Calu3 (cell line): ENCODE measurements around the gene CCDC148. TPM values are rescaled to one million over a fixed set of nuclear protein-coding genes. Genes with fewer than 3 reads are reported as not detected.
"Not testable (repeated sequence)": the region's sequence is repeated elsewhere in the genome, so short reads cannot be mapped to it uniquely, and the experiment has no call there.

ENCODE experiments used
- BruUV-seq: library from RNA; stranded (reverse); fragments of 400-500 nt; replicated peaks from 2 replicates; lab custom pipeline; 2021; lab: Mats Ljungman, UMichigan
- CTCF ChIA-PET: fragments of 300-600 bp; sonication (Branson Sonifier 250); formaldehyde crosslinking; loops from one replicate; lab custom pipeline; 2022; ENCODE audit warnings: antibody characterized with exemption; lab: Charles Lee
- DNase-seq: peaks from one replicate; pipeline ENCODE4 v3.0.0; 2022
- H3K27ac Mint-ChIP-seq: one replicate; pipeline ENCODE4 v1.8.0; 2022; ENCODE audit warnings: mixed read lengths; ENCODE audit not compliant: unreplicated experiment
- H3K27me3 Mint-ChIP-seq: one replicate; pipeline ENCODE4 v1.8.0; 2022; ENCODE audit warnings: mixed read lengths; ENCODE audit not compliant: unreplicated experiment
- H3K36me3 Mint-ChIP-seq: one replicate; pipeline ENCODE4 v1.8.0; 2022; ENCODE audit warnings: mild to moderate bottlenecking, moderate library complexity, mixed read lengths; ENCODE audit not compliant: insufficient read depth, unreplicated experiment
- H3K4me1 Mint-ChIP-seq: one replicate; pipeline ENCODE4 v1.8.0; 2022; ENCODE audit warnings: mild to moderate bottlenecking, low read depth, mixed read lengths; ENCODE audit not compliant: unreplicated experiment
- H3K4me3 Mint-ChIP-seq: one replicate; pipeline ENCODE4 v1.8.0; 2022; ENCODE audit warnings: mild to moderate bottlenecking, low read depth, moderate library complexity, mixed read lengths; ENCODE audit not compliant: unreplicated experiment
- H3K9me3 Mint-ChIP-seq: one replicate; pipeline ENCODE4 v1.8.0; 2022; ENCODE audit warnings: low read depth, mixed read lengths; ENCODE audit not compliant: unreplicated experiment
- intact Hi-C: fragments of 100-400 bp; cut with micrococcal nuclease; formaldehyde crosslinking; loops from one replicate; pipeline ENCODE4 v1.10.0; 2022; ENCODE audit not compliant: unreplicated experiment
- total RNA-seq: library from RNA; stranded (reverse); gene quantifications from 2 replicates; pipeline ENCODE4 v1.2.3, GENCODE V29; 2022
- TF ChIP-seq, protein P1 (sequence below): fragments of 200-600 bp; IDR thresholded peaks from one replicate; pipeline ENCODE4 v1.8.0; 2022; ENCODE audit warnings: antibody characterized with exemption; ENCODE audit not compliant: unreplicated experiment

The CCDC148 gene
- total RNA-seq, 1 experiment from 2014 or later, result 5.1 TPM

DNA sequence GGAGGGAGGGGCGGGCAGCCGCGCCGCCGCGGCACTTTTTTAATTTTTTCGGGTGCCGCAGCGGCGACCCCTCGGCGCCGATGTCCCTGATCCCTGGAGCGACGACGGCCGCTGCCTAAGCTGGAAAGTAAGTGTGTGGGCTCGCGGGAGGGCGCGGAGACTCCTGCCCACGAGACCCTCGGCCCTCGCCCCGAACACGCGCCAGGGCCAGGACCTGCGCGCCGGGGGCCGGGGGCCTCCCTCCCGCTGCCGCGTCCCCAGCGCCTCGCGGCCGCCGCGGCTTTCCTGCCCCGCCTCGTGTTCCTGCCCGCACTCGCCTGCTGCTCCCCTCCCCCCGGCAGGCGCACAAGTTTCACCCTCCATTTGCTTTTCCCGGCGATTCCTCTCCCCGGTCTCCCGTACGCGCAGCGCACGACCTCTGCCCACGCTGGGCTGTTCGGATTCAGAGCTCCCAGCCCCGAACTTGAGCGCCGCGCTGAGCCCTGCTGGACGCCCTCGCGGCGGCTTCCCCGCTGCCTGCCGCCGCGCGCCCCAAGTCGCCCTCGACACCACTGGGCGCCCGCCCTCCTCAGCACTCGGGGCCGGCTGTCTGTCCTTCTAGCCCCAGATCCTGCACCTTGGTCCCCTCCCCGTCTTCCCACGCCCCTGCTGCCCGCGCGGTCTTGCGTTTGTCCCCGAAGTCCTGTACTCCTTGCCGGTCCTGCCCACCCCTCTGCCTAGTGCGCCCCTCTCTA lies 706 bp upstream of the CCDC148 start:
- H3K4me1 Mint-ChIP-seq, result peaks cover 29% of the 10 kb centered on the region
- TF ChIP-seq, protein P1, sequence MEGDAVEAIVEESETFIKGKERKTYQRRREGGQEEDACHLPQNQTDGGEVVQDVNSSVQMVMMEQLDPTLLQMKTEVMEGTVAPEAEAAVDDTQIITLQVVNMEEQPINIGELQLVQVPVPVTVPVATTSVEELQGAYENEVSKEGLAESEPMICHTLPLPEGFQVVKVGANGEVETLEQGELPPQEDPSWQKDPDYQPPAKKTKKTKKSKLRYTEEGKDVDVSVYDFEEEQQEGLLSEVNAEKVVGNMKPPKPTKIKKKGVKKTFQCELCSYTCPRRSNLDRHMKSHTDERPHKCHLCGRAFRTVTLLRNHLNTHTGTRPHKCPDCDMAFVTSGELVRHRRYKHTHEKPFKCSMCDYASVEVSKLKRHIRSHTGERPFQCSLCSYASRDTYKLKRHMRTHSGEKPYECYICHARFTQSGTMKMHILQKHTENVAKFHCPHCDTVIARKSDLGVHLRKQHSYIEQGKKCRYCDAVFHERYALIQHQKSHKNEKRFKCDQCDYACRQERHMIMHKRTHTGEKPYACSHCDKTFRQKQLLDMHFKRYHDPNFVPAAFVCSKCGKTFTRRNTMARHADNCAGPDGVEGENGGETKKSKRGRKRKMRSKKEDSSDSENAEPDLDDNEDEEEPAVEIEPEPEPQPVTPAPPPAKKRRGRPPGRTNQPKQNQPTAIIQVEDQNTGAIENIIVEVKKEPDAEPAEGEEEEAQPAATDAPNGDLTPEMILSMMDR, result no peak
- peak overlapping the region; percentile 72 for H3K27ac Mint-ChIP-seq
- BruUV-seq, result no TSS peak
- H3K27me3 Mint-ChIP-seq, result no peaks in the 10 kb centered on the region
- CTCF ChIA-PET, result interaction anchor here (0.9 to 3.2 kb wide), 6 partner anchors 41 to 433 kb away, joined by 3 to 13 read pairs (median 5); no protein-coding TSS in a partner anchor
- H3K9me3 Mint-ChIP-seq, result no peaks in the 10 kb centered on the region
- H3K4me3 Mint-ChIP-seq, result peak overlapping the region; percentile 91
- peaks cover 42% of the 10 kb centered on the region for H3K36me3 Mint-ChIP-seq
- DNase-seq, result peak; percentile 68
- intact Hi-C loops, result loop anchor here (5.0 kb wide), 3 partner anchors 275 to 425 kb away; no protein-coding TSS in a partner anchor

DNA sequence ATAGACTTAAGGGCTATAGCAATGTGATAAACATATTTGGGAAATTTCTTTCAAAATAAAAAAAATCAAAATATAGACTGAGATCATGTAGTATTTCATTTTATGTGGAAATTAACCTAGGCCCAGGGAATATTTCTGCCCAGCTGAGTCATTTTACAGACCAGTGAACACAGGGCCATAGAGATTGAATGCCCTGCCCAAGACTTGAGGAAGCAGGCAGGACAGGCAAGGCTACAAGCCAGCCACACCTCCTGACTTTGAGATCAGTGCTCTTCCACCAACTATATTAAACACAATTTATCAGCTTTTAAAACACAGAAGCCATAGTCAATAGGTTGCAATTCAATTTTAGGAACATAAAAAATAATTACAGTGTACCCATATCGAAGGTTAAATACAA lies 12.9 kb downstream of the CCDC148 start:
- Mint-ChIP-seq H3K27ac (no peak overlapping the region), H3K27me3 (no peaks in the 10 kb centered on the region), H3K4me3 (no peak overlapping the region), H3K4me1 (no peaks in the 10 kb centered on the region), H3K9me3 (no peaks in the 10 kb centered on the region), H3K36me3 (no peaks in the 10 kb centered on the region)
- DNase-seq, result no peak
- CTCF ChIA-PET, result no interaction called here
- BruUV-seq, result no TSS peak
- intact Hi-C loops, result no loop called here
- TF ChIP-seq, protein P1, result no peak

DNA sequence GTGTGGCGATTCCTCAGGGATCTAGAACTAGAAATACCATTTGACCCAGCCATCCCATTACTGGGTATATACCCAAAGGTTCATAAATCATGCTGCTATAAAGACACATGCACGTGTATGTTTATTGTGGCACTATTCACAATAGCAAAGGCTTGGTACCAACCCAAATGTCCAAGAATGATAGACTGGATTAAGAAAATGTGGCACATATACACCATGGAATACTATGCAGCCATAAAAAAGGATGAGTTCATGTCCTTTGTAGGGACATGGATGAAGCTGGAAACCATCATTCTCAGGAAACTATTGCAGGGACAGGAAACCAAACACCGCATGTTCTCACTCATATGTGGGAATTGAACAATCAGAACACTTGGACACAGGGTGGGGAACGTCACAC lies 17.5 kb downstream of the CCDC148 start:
- DNase-seq, BruUV-seq, H3K36me3 Mint-ChIP-seq, H3K4me1 Mint-ChIP-seq, H3K4me3 Mint-ChIP-seq, H3K27ac Mint-ChIP-seq, intact Hi-C loops, CTCF ChIA-PET, H3K27me3 Mint-ChIP-seq, H3K9me3 Mint-ChIP-seq: not testable (repeated sequence)

DNA sequence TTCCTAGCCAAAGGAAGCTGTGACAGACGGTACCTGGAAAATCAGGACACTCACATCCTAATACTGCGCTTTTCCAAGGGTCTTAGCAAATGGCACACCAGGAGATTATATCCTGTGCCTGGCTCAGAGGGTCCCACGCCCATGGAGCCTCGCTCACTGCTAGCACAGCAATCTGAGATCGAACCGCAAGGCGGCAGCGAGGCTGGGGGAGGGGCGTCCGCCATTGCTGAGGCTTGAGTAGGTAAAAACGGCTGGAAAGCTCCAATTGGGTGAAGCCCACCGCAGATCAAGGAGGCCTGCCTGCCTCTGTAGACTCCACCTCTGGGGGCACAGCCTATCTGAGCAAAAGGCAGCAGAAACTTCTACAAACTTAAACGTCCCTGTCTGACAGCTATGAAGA lies 22.8 kb downstream of the CCDC148 start:
- DNase-seq, H3K4me1 Mint-ChIP-seq, CTCF ChIA-PET, H3K27ac Mint-ChIP-seq, H3K4me3 Mint-ChIP-seq, H3K27me3 Mint-ChIP-seq, intact Hi-C loops, H3K36me3 Mint-ChIP-seq, H3K9me3 Mint-ChIP-seq, BruUV-seq: not testable (repeated sequence)

DNA sequence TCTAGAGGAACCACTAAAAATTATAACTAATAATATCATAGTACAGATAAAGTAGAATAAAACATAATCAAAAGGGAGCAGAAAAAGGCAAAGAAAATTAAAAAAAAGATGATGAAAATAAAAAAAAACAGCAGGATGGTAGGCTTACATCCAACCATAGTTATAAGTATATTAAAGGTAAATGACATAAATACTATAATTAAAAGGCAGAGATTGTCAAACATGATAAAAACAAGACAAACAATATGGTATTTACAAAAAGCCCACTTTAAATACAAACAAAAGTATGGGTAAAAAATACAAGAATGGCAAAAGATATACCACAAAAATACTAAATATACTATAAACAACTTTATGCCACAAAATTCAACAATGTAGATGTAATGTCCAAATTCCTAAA lies 24.4 kb downstream of the CCDC148 start:
- H3K27me3 Mint-ChIP-seq, result no peaks in the 10 kb centered on the region
- no TSS peak for BruUV-seq
- no peaks in the 10 kb centered on the region for H3K4me1 Mint-ChIP-seq
- DNase-seq, result no peak
- no peaks in the 10 kb centered on the region for H3K36me3 Mint-ChIP-seq
- H3K4me3 Mint-ChIP-seq, result no peak overlapping the region
- no peak overlapping the region for H3K27ac Mint-ChIP-seq
- TF ChIP-seq, protein P1, result no peak
- CTCF ChIA-PET, result no interaction called here
- intact Hi-C loops, result no loop called here
- H3K9me3 Mint-ChIP-seq, result peaks cover 6% of the 10 kb centered on the region
